GM19238 (cell line): ENCODE results near the gene CANX.

ENCODE experiments used
- DNase-seq: peaks from one replicate; pipeline ENCODE4 v3.0.0; 2011; ENCODE audit warnings: low spot score; ENCODE audit not compliant: insufficient read length

Gene CANX

GRCh38 chr5:179755022-179755421, 56.3 kb downstream of the CANX start:
- no peak for DNase-seq

GRCh38 chr5:179758955-179759354, 60.2 kb downstream of the CANX start:
- DNase-seq, result no peak

GRCh38 chr5:179759581-179760551, 61.1 kb downstream of the CANX start:
- DNase-seq, result no peak

GRCh38 chr5:179762079-179762780, 63.5 kb downstream of the CANX start:
- DNase-seq, result peak; percentile 28

- DNase-seq, result no peak
Observed at GRCh38 chr5:179762781-179763176, 64.0 kb downstream of the CANX start.

GRCh38 chr5:179763215-179763945, 64.6 kb downstream of the CANX start:
- peak; percentile 50 for DNase-seq

GRCh38 chr5:179764056-179764455, 65.3 kb downstream of the CANX start:
- DNase-seq, result no peak

- no peak for DNase-seq
Observed at GRCh38 chr5:179765400-179765799, 66.6 kb downstream of the CANX start.

- no peak for DNase-seq
Observed at GRCh38 chr5:179766021-179766725, 67.4 kb downstream of the CANX start.

GRCh38 chr5:179766726-179767455, 68.1 kb downstream of the CANX start:
- no peak for DNase-seq

GRCh38 chr5:179767496-179768100, 68.8 kb downstream of the CANX start:
- DNase-seq, result no peak

- DNase-seq, result no peak
Observed at GRCh38 chr5:179768326-179769085, 69.7 kb downstream of the CANX start.

- DNase-seq, result no peak
Observed at GRCh38 chr5:179769271-179769670, 70.5 kb downstream of the CANX start.

GRCh38 chr5:179769796-179770195, 71.0 kb downstream of the CANX start:
- no peak for DNase-seq

GRCh38 chr5:179771311-179771895, 72.6 kb downstream of the CANX start:
- no peak for DNase-seq

- no peak for DNase-seq
Observed at GRCh38 chr5:179772351-179772750, 73.6 kb downstream of the CANX start.

GRCh38 chr5:179773686-179774040, 74.9 kb downstream of the CANX start:
- DNase-seq, result no peak

GRCh38 chr5:179774442-179774841, 75.7 kb downstream of the CANX start:
- DNase-seq, result no peak

GRCh38 chr5:179776411-179776938, 77.7 kb downstream of the CANX start:
- DNase-seq, result no peak
